ENCODE measurements around the gene PDE11A.

- TF ChIP-seq CTCF (IDR thresholded peaks at IDR 0.05) (no peak), POLR2A (IDR thresholded peaks at IDR 0.05) (no peak)
Measured at GRCh38 chr2:177726931-177727348, 345.6 kb downstream of the PDE11A start.

Measured in adrenal gland (tissue), 5 donors.